ENCODE data around the gene NAALADL1.

Gene NAALADL1

DNA sequence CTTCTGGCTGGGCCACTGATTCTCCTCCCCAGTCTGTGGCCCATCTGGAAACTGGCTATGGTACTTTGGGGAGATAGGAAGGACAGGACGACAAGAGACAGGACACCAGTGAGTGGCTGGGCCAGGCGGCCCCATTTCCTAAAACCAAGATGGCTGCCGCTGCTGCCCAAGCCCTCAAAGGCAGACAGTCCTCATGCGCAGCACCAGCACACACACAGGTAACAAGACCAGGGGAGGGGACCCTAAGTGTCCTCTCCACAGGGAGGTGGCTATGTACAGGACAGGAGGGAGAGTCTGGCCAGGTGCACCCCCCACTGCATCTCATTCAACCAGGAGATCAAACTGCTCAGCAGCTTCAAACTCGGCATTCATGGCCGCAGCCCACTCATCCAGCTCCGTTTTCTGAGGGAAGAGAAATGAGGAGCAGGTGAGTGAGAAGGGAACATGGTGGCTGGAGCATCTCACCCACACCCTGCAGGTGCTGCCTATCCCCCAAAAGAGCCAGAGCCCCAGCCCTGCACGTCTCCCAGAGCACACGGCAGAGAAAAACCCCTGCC lies 20.5 kb upstream of the NAALADL1 start:
- DNase-seq = no peak

DNA sequence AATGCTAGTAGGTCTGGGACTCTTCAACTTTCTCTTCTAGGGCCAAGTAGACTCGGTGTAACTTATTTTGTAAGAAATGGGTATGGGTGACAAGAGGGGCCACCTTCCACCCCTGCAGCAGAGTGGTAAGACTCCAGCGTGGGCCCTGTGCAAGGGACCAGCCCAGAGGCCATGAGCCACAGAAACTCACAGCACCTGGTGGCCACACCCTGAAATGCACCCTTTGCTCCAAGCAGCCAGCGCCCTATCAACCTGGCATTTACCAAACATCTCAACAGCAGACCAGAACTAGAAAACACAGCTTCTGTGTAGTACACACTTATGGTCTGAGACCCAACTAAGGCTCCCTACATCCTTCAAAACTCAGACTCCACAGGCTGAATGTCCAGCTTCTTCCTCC lies 19.8 kb upstream of the NAALADL1 start:
- no peak for DNase-seq

DNA sequence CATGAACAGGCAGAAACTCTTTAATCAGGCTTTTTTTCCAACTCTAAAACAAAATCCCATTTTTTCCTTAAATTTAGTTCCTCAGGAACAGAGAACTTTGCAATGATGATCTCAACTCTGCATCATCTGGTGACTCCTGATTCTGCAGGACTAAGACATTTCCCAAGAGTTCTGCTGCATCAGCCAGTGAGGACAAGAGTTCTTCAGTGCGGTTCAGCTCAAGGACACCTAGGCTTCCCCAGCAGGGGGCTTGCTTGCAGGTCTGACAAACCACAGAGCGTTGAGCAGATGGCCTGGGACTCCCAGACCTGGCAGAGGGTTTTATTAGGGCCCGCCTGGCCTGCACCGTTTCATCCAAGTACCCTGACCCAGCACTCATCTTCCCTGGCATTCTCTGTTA lies 19.1 kb upstream of the NAALADL1 start:
- DNase-seq = no peak

DNA sequence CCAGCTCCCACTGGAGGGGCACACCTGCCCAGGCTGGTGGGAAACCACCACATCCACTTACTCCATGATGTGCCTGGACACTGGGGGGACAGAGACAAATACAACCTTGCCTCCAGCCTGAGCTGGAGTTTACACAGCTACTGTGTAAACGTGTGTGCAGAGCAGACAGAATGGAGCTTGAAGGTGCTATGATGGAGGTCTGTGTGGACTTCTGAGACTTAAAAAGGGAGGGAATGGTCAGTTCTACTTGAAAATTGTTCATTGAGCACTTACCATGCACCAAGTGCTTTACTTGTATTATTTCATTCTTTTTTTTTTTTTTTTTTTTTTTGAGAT lies 14.2 kb upstream of the NAALADL1 start:
- DNase-seq = no peak

DNA sequence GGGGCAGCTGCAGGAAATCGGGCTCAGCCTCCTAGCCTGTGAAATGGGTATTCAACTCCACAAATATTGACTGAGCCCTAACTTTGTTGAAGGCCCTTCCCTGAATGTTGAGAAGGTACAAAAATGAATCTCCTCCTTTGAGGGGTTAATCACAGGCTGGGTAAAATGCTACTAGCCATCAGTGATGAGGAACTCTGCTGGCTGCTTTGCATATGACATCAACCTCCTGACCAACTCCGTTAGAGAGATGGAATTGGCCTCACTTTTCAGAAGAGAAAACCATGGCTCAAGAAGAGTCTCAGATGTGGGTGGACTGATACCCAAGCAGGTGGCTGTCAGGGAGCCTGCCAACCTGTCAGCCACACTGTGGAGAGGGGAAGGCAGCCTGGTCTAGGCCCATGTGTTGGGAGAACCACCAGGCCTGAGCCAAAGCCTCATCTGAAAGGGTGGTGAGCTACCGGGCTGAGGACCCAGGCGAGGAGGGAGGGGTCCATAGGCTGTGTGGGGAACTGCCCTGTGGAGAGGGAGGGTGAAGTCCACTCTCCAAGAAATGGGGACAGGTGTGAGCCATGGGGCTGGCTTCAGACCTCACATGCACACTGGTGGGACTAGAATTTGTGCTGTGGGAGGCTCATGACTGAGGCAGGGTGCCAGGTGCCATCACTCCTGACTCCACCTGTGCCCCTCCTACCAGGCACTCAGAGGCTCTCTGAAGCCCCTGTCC lies 13.7 kb upstream of the NAALADL1 start:
- DNase-seq = no peak

DNA sequence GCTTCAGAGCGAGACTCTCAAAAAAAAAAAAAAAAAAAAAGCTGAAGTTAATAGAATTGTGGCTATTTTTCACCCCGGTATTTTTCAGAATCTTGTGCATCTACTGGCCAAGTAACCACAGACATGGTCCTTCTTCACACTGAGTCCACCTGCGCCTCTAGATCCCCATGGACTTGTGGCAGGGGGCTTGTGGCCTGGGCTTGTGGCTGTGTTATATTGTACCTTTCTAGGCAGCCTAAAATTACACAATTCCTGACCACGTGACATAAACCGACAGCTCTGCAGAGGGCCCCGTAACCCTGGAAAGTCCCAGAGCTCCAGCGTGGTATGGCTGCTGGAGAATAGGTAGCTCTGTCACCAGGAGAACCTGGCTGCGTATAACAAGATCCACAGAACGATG lies 10.9 kb upstream of the NAALADL1 start:
- DNase-seq = no peak

DNA sequence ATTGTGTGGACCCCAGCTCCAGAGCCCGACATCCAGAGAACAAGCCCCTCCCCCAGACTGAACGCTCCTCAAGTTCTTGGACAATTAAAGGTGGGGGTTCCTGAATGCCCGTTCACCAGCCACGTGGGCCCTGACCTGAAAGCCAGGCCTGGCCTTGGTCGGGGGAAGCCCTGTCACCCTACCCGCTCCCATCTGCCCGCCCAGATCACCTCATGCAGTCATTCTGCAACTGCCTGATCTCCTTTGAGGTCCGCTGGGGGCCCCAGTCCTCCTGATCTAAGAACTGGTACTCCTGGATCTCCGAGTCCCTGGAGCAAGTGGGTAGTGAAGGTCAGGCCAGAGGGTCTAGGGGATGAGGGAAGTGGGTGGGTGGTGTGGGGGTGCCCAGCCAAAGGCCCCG lies 9.1 kb upstream of the NAALADL1 start:
- no peak for DNase-seq

DNA sequence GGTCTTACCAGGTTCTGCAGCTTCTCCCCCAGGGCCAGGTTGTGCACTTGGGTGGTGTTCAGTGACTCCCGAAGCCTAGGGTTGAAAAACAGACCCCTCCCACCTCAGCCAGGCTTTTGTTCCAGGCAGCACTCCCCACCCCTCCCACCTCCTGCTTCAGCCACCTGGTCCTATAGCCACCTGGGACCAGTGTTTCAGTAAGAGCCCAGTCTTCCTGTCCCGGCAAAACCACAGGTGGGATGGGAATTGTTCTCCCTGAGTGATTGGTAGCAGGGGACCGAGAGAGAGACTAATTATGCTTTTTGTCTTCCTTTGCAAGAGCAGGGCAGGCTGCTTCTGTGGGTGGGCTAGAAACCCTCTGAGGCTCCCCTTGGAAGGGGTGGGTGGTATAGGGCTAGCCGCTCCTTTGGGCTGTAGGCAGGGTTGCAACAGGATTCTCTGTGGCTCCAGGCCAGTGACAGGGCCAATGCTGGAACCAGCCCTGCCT lies 8.5 kb upstream of the NAALADL1 start:
- DNase-seq = no peak

DNA sequence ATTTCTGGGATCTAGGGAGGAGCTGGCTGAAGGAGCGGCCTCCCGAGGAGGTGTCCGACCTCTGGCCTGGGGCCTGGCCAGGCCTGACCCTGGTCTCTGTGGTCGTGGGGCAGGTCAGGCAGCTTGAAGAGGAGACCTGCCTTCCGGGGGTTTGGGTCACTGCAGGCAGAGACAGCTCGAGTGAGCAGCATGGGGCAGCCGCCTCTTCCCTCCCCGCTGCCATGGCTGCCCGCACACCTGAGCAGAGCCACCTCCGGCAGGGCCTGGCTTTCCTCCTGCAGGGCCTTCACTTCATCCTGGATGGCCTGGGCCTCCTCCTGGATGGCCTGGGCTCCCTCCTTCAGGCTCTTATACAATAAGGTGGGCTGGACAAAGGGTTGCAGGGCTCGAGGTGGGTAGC lies 8.0 kb upstream of the NAALADL1 start:
- no peak for DNase-seq

DNA sequence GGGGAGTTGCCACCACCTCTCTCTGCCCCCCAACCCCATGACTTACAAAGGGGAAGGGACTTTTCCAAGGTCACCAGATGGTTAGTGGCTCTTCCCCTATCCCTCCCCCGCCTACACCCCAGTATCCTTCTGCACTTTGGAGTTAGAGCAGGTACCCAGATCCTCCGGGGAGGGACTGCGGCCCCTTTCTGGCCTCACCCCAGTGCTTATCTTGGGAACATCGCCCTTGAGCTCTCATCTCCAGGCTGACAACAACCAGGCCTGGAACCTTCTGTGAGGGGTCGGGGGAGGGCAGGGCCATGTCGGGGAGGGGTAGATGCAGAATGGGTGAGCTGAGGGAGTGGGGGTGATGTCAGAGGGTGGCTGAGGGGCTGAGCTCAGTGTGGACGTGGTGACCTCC lies 7.5 kb upstream of the NAALADL1 start:
- DNase-seq = no peak

DNA sequence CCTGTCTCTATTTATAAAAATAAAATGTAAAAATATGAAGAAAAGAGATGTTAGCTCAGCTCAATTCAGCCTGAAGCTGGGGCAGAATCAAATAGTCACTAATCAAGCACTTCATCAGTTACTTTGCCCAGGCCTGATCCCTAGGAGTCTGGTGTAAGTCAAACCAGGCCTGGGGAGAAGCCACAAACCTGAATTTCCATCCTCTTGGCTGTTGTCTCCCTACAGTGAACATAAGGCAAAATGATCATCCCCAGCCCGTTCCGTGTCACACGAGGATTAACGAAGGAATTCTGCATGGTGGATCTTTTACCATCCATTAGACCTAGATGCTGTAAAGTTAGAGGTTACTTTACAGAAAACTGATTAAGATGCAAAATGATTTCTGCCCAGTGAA lies 6.5 kb upstream of the NAALADL1 start:
- DNase-seq = no peak

DNA sequence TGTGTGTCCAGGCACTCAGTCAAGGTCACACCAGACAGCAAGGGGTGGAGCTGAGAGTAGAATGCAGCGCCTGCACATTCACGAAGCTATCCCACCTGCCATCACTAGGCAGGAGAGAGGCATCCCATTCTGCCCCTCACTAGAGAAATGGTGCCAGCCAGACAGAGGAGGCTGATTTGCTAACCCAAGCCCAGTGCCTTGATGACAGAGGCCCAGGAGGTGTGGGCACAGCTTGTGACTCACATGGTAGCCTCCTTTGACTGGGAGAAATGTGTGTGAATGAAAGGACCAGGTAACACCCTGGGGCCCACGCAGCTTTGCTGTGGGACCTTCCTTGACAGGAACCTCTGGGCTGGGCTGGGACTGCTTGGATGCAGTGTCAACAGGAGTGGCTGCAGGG lies 5.2 kb upstream of the NAALADL1 start:
- no peak for DNase-seq

DNA sequence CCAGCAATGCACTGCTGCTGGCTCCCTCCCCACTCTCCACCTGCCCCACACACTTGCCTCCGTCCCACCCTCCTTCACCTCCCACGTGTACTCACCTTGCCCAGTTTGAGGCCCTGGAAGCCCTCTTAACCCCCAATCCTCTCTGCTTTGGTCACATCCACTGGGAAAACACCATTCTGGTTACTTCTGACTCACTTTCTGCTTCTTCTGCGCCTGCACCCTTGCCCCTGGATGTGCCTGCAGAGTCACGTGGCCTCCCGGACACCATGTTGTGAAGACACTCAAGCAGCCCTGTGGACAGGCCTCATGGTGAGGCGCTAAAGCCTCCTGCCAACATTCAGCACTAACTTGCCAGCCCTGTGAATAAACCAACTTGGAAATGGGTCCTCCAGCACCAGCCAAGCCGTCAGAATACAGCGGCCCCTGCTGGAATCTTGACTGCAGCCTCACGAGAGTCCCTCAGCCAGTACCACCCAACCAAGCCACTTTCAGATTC lies 2.6 kb upstream of the NAALADL1 start:
- no peak for DNase-seq

DNA sequence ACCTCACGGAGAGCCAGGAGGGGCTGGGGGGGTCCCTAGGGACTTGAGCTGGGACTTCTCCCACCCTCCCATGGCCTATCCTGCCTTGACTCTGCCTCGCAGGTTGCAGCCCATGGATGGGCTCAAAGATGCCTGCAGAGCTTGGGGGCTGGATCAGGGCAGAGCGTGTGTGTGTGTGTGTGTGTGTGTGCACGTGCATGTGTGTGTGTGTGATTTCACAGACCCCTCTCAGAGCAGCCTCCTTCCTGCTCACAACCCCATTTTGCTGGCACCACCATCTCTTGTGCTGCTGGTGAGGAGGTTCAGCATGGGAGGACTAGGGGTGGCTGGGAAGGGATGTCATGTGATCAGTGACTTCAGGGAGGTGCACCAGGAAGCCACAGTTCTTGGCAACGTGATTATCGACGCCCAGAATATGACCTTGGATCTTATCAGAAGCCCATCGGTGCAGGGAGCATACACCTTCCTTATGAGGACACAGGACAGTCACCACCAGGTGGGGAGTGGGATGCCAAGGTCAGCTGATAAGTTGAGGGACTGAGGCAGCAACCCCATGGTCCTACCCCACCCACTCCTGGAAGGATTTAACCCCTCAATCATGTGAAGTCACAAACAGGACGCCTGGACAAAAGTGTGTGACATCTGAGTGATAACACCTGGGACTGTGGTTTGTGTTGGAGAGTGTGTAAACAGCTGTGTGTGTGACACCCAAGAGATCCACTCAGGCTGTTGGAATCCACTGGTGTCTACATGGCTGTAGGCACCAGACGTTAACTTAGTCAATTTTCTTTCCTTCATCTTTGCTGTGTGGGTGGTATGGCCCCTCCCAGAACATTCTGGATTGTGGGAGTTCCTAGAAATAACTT lies 1.8 kb upstream of the NAALADL1 start:
- no peak for DNase-seq

DNA sequence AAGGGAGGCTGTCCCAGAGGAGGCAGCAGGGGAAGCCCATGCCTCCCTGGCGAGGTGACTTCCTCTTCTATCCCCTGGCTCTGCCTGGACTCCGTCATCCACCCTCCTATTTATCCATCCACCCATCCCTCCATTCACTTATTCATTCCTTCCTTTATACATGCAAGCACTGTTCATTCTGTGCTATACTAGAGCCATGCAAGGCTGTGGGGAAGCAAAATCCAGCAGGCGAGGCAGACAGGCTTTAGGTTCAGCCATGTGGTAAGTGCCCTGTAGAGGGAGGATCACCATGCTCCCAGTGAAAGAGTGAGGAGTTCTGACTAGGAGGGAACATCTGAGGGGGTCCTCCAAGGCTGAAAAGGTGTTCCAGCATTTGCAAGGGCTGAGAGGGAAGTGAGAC lies 1.2 kb upstream of the NAALADL1 start:
- no peak for DNase-seq

DNA sequence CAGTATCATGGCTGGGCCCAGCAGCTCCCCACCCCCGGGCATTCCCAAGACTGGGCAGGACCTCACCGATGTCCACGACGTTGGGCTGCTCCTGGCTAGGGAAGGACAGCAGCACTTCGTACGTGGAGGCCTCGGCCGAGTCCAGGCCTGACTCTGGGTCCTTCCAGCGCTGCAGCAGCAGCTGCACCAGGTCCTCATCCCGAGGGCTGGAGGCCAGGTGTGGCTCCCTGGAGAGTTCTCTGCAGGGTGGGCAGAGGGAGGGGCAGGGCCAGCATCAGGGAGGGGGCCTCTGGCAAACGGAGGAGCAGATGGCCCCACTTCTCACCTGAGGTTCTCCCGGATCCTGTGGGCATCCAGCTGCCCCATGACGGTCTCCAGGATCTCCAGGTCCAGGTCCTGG lies 341 bp downstream of the NAALADL1 start:
- DNase-seq = no peak

DNA sequence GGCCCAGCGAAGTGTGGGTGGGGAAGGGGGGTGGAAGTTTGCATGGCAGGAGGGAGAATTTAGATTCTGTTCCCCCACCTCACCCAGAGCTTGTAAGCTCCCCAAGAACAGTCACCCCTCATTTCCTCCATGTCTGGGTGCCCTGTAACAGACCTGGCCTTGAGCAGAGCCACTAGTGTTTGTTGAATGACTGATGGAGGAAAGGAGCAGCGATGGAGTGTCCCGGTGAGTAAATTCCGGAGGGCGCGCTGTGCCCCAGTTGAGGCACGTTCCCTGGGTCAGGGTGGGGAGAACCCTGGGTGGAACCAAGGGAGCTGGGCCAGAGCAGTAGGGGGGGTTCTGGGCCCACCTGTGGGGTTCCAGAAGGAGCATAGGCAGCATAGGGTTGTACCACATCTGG lies 827 bp downstream of the NAALADL1 start:
- no peak for DNase-seq

DNA sequence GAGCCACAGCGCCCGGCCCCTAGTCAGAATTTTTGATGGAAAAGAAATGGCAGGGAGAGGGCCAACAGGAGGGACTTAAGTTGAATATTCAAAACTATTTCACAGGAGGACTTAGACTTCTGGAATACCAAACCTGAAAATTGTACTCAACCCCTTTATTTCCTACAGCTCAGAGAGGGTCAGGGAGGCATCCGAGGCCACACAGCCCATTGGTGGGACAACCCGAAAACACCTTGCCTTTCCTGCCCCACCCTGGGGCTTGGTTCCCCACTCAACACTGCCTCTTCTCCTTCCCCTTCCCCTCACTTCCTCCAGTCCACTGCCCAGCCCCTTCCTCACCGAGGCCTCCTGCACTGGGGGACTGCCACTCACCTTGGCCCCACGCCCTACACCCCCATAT lies 1.4 kb downstream of the NAALADL1 start:
- no peak for DNase-seq

DNA sequence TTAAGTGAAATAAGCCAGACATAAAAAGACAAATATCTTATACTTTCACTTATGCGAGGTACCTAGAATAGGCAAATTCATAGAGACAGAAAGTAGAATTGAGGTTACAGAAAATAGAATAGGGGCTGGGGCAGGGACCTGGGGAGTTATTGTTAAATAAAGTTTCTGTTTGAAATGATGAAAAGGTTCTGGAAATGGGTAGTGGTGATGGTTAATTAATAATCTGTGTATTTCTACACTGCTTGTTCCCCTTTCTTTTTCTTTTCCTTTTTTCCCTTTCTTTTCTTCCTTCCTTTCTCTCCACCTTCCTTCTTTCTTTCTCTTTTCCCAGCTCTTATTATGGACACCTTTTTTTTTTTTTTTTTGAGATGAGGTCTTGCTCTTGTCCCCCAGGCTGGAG lies 2.8 kb downstream of the NAALADL1 start:
- no peak for DNase-seq

DNA sequence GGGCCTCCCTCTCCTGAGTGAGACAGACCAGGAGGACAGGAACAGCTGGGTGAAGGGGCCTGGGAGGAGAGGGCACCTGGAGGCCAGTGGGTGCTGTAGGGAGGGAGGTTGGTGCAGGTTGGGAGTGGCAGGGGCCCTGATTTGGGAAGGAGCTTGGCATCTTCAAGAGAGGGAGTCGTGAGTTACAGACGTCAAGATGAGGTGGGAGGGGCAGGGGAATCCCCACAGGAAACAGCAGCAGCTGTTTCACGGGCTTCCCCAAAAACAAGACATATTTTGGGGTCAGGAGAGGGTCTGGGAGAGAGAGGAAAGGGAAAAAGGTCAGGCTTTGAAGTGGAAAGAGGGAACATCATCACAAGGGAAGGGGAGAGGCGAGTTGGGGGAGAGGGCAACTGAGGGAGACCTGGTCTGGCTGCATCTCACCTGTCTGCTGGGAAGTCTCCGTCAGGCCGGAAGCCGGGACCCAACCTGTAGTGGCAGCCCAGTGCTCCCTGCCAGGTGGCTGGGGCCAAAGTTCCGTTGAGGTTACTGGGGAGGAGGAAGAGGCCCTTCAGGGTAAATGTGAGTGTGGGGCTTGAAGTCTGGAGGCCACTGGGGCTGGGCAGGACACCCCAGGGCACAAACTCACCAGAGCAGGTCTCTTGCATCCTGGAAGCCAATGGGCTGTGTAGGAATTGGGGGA lies 4.4 kb downstream of the NAALADL1 start:
- no peak for DNase-seq

DNA sequence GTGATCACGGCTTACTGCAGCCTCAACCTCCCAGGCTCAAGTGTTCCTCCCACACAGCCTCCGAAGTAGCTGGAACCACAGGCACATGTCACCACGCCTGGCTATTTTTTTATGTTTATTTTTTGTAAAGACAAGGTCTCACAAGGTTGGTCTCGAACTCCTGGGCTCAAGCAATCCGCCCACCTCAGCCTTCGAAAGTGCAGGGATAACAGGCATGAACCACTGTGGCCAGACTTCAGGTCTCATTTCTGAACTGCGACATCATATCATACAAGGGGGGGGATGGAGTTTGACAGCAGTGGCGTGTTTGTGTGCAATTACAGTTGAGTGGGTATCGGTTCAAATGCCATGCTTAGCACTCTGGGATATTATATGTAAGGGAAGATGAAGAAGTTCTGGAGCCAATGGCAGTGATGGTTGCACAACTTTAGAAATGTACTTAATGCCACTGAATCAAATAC lies 6.9 kb downstream of the NAALADL1 start:
- DNase-seq = no peak

DNA sequence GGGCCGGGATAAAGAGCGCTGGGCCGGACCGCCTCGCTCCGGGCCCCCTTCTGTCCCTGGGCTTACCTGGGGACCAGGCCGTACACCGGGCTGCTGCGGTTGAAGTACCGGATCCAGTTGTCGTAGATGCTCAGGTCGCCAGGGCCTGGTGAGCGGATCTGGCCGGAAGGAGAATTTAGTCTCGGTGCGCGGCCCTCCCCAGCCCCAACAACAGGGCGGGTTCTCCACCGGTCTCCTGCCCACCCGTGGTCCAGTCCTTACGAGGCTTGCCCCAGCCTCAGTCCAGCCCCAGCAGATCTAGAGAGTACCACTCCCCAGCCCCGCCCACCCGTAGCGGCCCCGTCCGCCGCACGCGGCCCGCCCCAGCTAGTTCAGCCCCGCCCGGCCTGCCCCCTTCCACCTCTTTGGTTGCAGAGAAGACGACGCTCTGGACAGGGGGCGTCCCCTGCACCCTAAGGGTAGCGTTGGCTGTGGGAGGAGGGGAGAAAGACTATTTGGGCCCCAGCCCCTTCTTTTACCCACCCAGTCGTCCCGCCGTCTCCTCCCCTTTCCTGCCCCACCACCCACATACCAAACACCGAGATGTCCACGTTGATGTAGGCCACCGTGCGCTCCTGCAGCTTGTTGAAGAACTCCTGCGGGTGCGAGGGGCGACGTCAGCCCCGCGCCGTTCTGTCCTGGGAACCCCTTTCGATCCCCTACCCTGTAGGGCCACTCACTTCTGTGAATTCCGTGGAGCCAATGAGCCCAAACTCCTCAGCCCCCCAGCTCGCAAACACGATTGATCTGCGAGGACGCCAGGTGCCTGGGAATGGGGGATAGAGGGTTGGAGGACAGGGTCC lies 10.6 kb downstream of the NAALADL1 start:
- no peak for DNase-seq

Data from NCI-H226 (cell line).